ENCODE measurements around the gene WWP2.

WWP2 gene

GRCh38 chr16:69918241-69918640 is 156.1 kb downstream of the WWP2 start:
- Histone ChIP-seq H4K8ac (ENCODE audit: low read depth, low read length) (no peak overlapping the region), H3K79me1 (ENCODE audit: low read length) (no peaks in the 10 kb centered on the region), H3K27ac (ENCODE audit: low read depth, low read length) (no peak overlapping the region), H2BK15ac (replicated peaks; ENCODE audit: low read depth) (no peak overlapping the region), H3K79me2 (ENCODE audit: control insufficient read depth, insufficient read depth, low read length) (no peaks in the 10 kb centered on the region), H3K4me3 (ENCODE audit: low read length) (no peak overlapping the region), H3K23ac (ENCODE audit: low read length) (no peak overlapping the region), H4K5ac (ENCODE audit: low read length) (no peak overlapping the region), H3K18ac (ENCODE audit: low read length) (no peak overlapping the region), H3K56ac (ENCODE audit: low read length) (no peak overlapping the region), H3K27me3 (ENCODE audit: insufficient read depth, low read length, poor library complexity) (no peaks in the 10 kb centered on the region), H3K4ac (ENCODE audit: low read depth, low read length) (no peak overlapping the region), H3K36me3 (ENCODE audit: control insufficient read depth, insufficient read depth, low read length) (no peaks in the 10 kb centered on the region), H3K4me2 (ENCODE audit: low read length) (no peak overlapping the region), H2BK5ac (ENCODE audit: low read length) (no peak overlapping the region), H3K9ac (ENCODE audit: low read length) (no peak overlapping the region), H2AK5ac (ENCODE audit: low read length) (no peak overlapping the region), H2BK120ac (ENCODE audit: low read depth, low read length) (no peak overlapping the region), H3K4me1 (ENCODE audit: control insufficient read depth, low read depth, low read length) (peaks cover 5% of the 10 kb centered on the region)
- WGBS (ENCODE audit: extremely low coverage, insufficient coverage, low lambda C conversion rate) = no CpG with 5 or more reads among the region's 1 CpG
- no peak for DNase-seq

GRCh38 chr16:69921127-69921526 is 159.0 kb downstream of the WWP2 start:
- H3K23ac ChIP-seq (ENCODE audit: low read length) = no peak overlapping the region
- DNase-seq = no peak
- H3K27ac ChIP-seq (ENCODE audit: low read depth, low read length) = no peak overlapping the region
- no peak overlapping the region for H3K4me3 ChIP-seq (ENCODE audit: low read length)
- no peak overlapping the region for H3K18ac ChIP-seq (ENCODE audit: low read length)
- no peak overlapping the region for H4K5ac ChIP-seq (ENCODE audit: low read length)
- H2BK5ac ChIP-seq (ENCODE audit: low read length) = no peak overlapping the region
- H4K8ac ChIP-seq (ENCODE audit: low read depth, low read length) = no peak overlapping the region
- H3K79me1 ChIP-seq (ENCODE audit: low read length) = no peaks in the 10 kb centered on the region
- no peaks in the 10 kb centered on the region for H3K27me3 ChIP-seq (ENCODE audit: insufficient read depth, low read length, poor library complexity)
- H3K9ac ChIP-seq (ENCODE audit: low read length) = no peak overlapping the region
- H3K79me2 ChIP-seq (ENCODE audit: control insufficient read depth, insufficient read depth, low read length) = no peaks in the 10 kb centered on the region
- peaks cover 5% of the 10 kb centered on the region for H3K4me1 ChIP-seq (ENCODE audit: control insufficient read depth, low read depth, low read length)
- no peak overlapping the region for H3K4ac ChIP-seq (ENCODE audit: low read depth, low read length)
- H3K4me2 ChIP-seq (ENCODE audit: low read length) = no peak overlapping the region
- H2BK15ac ChIP-seq (replicated peaks; ENCODE audit: low read depth) = no peak overlapping the region
- WGBS (ENCODE audit: extremely low coverage, insufficient coverage, low lambda C conversion rate) = no CpG with 5 or more reads among the region's 2 CpGs
- no peak overlapping the region for H2BK120ac ChIP-seq (ENCODE audit: low read depth, low read length)
- H3K56ac ChIP-seq (ENCODE audit: low read length) = no peak overlapping the region
- H2AK5ac ChIP-seq (ENCODE audit: low read length) = no peak overlapping the region
- no peaks in the 10 kb centered on the region for H3K36me3 ChIP-seq (ENCODE audit: control insufficient read depth, insufficient read depth, low read length)

- Histone ChIP-seq H3K18ac (ENCODE audit: low read length) (no peak overlapping the region), H3K56ac (ENCODE audit: low read length) (no peak overlapping the region), H3K4me1 (ENCODE audit: control insufficient read depth, low read depth, low read length) (peaks cover 5% of the 10 kb centered on the region), H3K79me1 (ENCODE audit: low read length) (no peaks in the 10 kb centered on the region), H2BK15ac (replicated peaks; ENCODE audit: low read depth) (no peak overlapping the region), H2AK5ac (ENCODE audit: low read length) (no peak overlapping the region), H4K5ac (ENCODE audit: low read length) (no peak overlapping the region), H3K4me2 (ENCODE audit: low read length) (no peak overlapping the region), H3K4ac (ENCODE audit: low read depth, low read length) (no peak overlapping the region), H3K23ac (ENCODE audit: low read length) (no peak overlapping the region), H3K27ac (ENCODE audit: low read depth, low read length) (no peak overlapping the region), H4K8ac (ENCODE audit: low read depth, low read length) (no peak overlapping the region), H3K36me3 (ENCODE audit: control insufficient read depth, insufficient read depth, low read length) (no peaks in the 10 kb centered on the region), H3K79me2 (ENCODE audit: control insufficient read depth, insufficient read depth, low read length) (no peaks in the 10 kb centered on the region), H2BK120ac (ENCODE audit: low read depth, low read length) (no peak overlapping the region), H3K27me3 (ENCODE audit: insufficient read depth, low read length, poor library complexity) (no peaks in the 10 kb centered on the region), H3K4me3 (ENCODE audit: low read length) (no peak overlapping the region), H2BK5ac (ENCODE audit: low read length) (no peak overlapping the region), H3K9ac (ENCODE audit: low read length) (no peak overlapping the region)
- no CpG with 5 or more reads among the region's 6 CpGs for WGBS (ENCODE audit: extremely low coverage, insufficient coverage, low lambda C conversion rate)
- DNase-seq = no peak
These were observed 160.1 kb downstream of the WWP2 start for GRCh38 chr16:69922200-69922599.

GRCh38 chr16:69924041-69924775 is 162.1 kb downstream of the WWP2 start:
- Histone ChIP-seq H3K36me3 (ENCODE audit: control insufficient read depth, insufficient read depth, low read length) (no peaks in the 10 kb centered on the region), H4K8ac (ENCODE audit: low read depth, low read length) (no peak overlapping the region), H3K18ac (ENCODE audit: low read length) (no peak overlapping the region), H3K4ac (ENCODE audit: low read depth, low read length) (no peak overlapping the region), H3K9ac (ENCODE audit: low read length) (no peak overlapping the region), H3K79me1 (ENCODE audit: low read length) (no peaks in the 10 kb centered on the region), H2BK5ac (ENCODE audit: low read length) (no peak overlapping the region), H3K4me2 (ENCODE audit: low read length) (no peak overlapping the region), H2AK5ac (ENCODE audit: low read length) (no peak overlapping the region), H3K79me2 (ENCODE audit: control insufficient read depth, insufficient read depth, low read length) (no peaks in the 10 kb centered on the region), H4K5ac (ENCODE audit: low read length) (no peak overlapping the region), H3K27me3 (ENCODE audit: insufficient read depth, low read length, poor library complexity) (no peaks in the 10 kb centered on the region), H3K27ac (ENCODE audit: low read depth, low read length) (no peak overlapping the region), H2BK120ac (ENCODE audit: low read depth, low read length) (no peak overlapping the region), H3K4me1 (ENCODE audit: control insufficient read depth, low read depth, low read length) (no peaks in the 10 kb centered on the region), H3K4me3 (ENCODE audit: low read length) (no peak overlapping the region), H2BK15ac (replicated peaks; ENCODE audit: low read depth) (no peak overlapping the region), H3K56ac (ENCODE audit: low read length) (no peak overlapping the region), H3K23ac (ENCODE audit: low read length) (no peak overlapping the region)
- DNase-seq = no peak
- no CpG with 5 or more reads among the region's 11 CpGs for WGBS (ENCODE audit: extremely low coverage, insufficient coverage, low lambda C conversion rate)

- H3K79me2 ChIP-seq (ENCODE audit: control insufficient read depth, insufficient read depth, low read length) = no peaks in the 10 kb centered on the region
- no peak overlapping the region for H4K5ac ChIP-seq (ENCODE audit: low read length)
- H3K18ac ChIP-seq (ENCODE audit: low read length) = no peak overlapping the region
- no peak overlapping the region for H4K8ac ChIP-seq (ENCODE audit: low read depth, low read length)
- no peak overlapping the region for H3K23ac ChIP-seq (ENCODE audit: low read length)
- no peak overlapping the region for H3K27ac ChIP-seq (ENCODE audit: low read depth, low read length)
- H3K4me2 ChIP-seq (ENCODE audit: low read length) = no peak overlapping the region
- no CpG with 5 or more reads among the region's 19 CpGs for WGBS (ENCODE audit: extremely low coverage, insufficient coverage, low lambda C conversion rate)
- H3K9ac ChIP-seq (ENCODE audit: low read length) = no peak overlapping the region
- H2BK120ac ChIP-seq (ENCODE audit: low read depth, low read length) = no peak overlapping the region
- no peaks in the 10 kb centered on the region for H3K4me1 ChIP-seq (ENCODE audit: control insufficient read depth, low read depth, low read length)
- H3K27me3 ChIP-seq (ENCODE audit: insufficient read depth, low read length, poor library complexity) = no peaks in the 10 kb centered on the region
- no peak overlapping the region for H2BK5ac ChIP-seq (ENCODE audit: low read length)
- no peak overlapping the region for H2BK15ac ChIP-seq (replicated peaks; ENCODE audit: low read depth)
- H3K56ac ChIP-seq (ENCODE audit: low read length) = peak overlapping the region; percentile 44
- no peaks in the 10 kb centered on the region for H3K36me3 ChIP-seq (ENCODE audit: control insufficient read depth, insufficient read depth, low read length)
- no peak overlapping the region for H2AK5ac ChIP-seq (ENCODE audit: low read length)
- DNase-seq = peak; percentile 61
- no peaks in the 10 kb centered on the region for H3K79me1 ChIP-seq (ENCODE audit: low read length)
- H3K4ac ChIP-seq (ENCODE audit: low read depth, low read length) = no peak overlapping the region
- no peak overlapping the region for H3K4me3 ChIP-seq (ENCODE audit: low read length)
These were observed 162.7 kb downstream of the WWP2 start for GRCh38 chr16:69924777-69925191.

GRCh38 chr16:69925311-69925710 is 163.2 kb downstream of the WWP2 start:
- H3K4me2 ChIP-seq (ENCODE audit: low read length) = no peak overlapping the region
- H3K27me3 ChIP-seq (ENCODE audit: insufficient read depth, low read length, poor library complexity) = no peaks in the 10 kb centered on the region
- H2BK5ac ChIP-seq (ENCODE audit: low read length) = no peak overlapping the region
- no peaks in the 10 kb centered on the region for H3K79me1 ChIP-seq (ENCODE audit: low read length)
- WGBS (ENCODE audit: extremely low coverage, insufficient coverage, low lambda C conversion rate) = no CpG with 5 or more reads among the region's 8 CpGs
- no peak overlapping the region for H4K8ac ChIP-seq (ENCODE audit: low read depth, low read length)
- H3K36me3 ChIP-seq (ENCODE audit: control insufficient read depth, insufficient read depth, low read length) = no peaks in the 10 kb centered on the region
- no peak overlapping the region for H3K18ac ChIP-seq (ENCODE audit: low read length)
- H2AK5ac ChIP-seq (ENCODE audit: low read length) = no peak overlapping the region
- H2BK120ac ChIP-seq (ENCODE audit: low read depth, low read length) = no peak overlapping the region
- H3K27ac ChIP-seq (ENCODE audit: low read depth, low read length) = no peak overlapping the region
- H4K5ac ChIP-seq (ENCODE audit: low read length) = no peak overlapping the region
- no peaks in the 10 kb centered on the region for H3K4me1 ChIP-seq (ENCODE audit: control insufficient read depth, low read depth, low read length)
- no peak for DNase-seq
- H3K23ac ChIP-seq (ENCODE audit: low read length) = no peak overlapping the region
- no peaks in the 10 kb centered on the region for H3K79me2 ChIP-seq (ENCODE audit: control insufficient read depth, insufficient read depth, low read length)
- no peak overlapping the region for H3K9ac ChIP-seq (ENCODE audit: low read length)
- H2BK15ac ChIP-seq (replicated peaks; ENCODE audit: low read depth) = no peak overlapping the region
- H3K4me3 ChIP-seq (ENCODE audit: low read length) = no peak overlapping the region
- H3K56ac ChIP-seq (ENCODE audit: low read length) = no peak overlapping the region
- H3K4ac ChIP-seq (ENCODE audit: low read depth, low read length) = no peak overlapping the region
